Body of pancreas (tissue), 4 donors: ENCODE data around the gene RHOT1.

Experiments used
- POLR2A ChIP-seq, 3 donors: fragments of 450-650 bp; IDR thresholded peaks; one replicate each; pipeline ENCODE4 v1.6.1; 2016; ENCODE audit warnings: antibody characterized with exemption in 3 of 3, mild to moderate bottlenecking in 2 of 3
- TF ChIP-seq, protein P1 (sequence below), 7 experiments: fragments of 450-650 bp in 4 of 7; fragments of 200-600 bp in 3 of 7; sonication (generic) in 3 of 7; IDR thresholded peaks; one replicate each; pipeline ENCODE4 v1.5.1; 2016 to 2019; ENCODE audit warnings: antibody characterized with exemption in 7 of 7

GRCh38 chr17:32116937-32117336 is 25.4 kb upstream of the RHOT1 start:
- TF ChIP-seq, protein P1, sequence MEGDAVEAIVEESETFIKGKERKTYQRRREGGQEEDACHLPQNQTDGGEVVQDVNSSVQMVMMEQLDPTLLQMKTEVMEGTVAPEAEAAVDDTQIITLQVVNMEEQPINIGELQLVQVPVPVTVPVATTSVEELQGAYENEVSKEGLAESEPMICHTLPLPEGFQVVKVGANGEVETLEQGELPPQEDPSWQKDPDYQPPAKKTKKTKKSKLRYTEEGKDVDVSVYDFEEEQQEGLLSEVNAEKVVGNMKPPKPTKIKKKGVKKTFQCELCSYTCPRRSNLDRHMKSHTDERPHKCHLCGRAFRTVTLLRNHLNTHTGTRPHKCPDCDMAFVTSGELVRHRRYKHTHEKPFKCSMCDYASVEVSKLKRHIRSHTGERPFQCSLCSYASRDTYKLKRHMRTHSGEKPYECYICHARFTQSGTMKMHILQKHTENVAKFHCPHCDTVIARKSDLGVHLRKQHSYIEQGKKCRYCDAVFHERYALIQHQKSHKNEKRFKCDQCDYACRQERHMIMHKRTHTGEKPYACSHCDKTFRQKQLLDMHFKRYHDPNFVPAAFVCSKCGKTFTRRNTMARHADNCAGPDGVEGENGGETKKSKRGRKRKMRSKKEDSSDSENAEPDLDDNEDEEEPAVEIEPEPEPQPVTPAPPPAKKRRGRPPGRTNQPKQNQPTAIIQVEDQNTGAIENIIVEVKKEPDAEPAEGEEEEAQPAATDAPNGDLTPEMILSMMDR (IDR thresholded peaks at IDR 0.05), result no peak
- TF ChIP-seq POLR2A (IDR thresholded peaks at IDR 0.05), result no peak
